HEK293T (cell line): Measurements from ENCODE around the gene STAT6.

ENCODE experiments used
- CTCF ChIA-PET: fragments of 350-600 bp; formaldehyde crosslinking; extraction: SDS; loops from one replicate; lab custom pipeline; 2021; ENCODE audit warnings: antibody characterized with exemption, inconsistent platforms; lab: Yijun Ruan, JAX
- POLR2A ChIA-PET: fragments of 350-600 bp; formaldehyde crosslinking; extraction: SDS; loops from one replicate; lab custom pipeline; 2020; ENCODE audit warnings: antibody characterized with exemption, inconsistent platforms; lab: Yijun Ruan, JAX
- DNase-seq: peaks from one replicate; pipeline ENCODE4 v3.0.0; 2012; ENCODE audit warnings: mixed read lengths; ENCODE audit errors: extremely low spot score
- ARNT ChIP-seq: fragments of 450-650 bp; IDR thresholded peaks from 2 replicates; pipeline ENCODE4 v1.6.1; 2017; ENCODE audit warnings: mild to moderate bottlenecking
- BHLHE40 ChIP-seq: fragments of 450-650 bp; IDR thresholded peaks from 2 replicates; pipeline ENCODE4 v1.6.1; 2016; ENCODE audit warnings: mild to moderate bottlenecking, moderate library complexity, borderline replicate concordance
- CTBP1 ChIP-seq: fragments of 450-650 bp; IDR thresholded peaks from 2 replicates; pipeline ENCODE4 v1.6.1; 2016; ENCODE audit warnings: borderline replicate concordance
- ELF4 ChIP-seq: fragments of 450-650 bp; IDR thresholded peaks from 2 replicates; pipeline ENCODE4 v1.6.1; 2017; ENCODE audit warnings: antibody characterized with exemption
- FOXA1 ChIP-seq: fragments of 450-650 bp; IDR thresholded peaks from 2 replicates; pipeline ENCODE4 v1.6.1; 2016; ENCODE audit warnings: mild to moderate bottlenecking
- FOXK2 ChIP-seq: fragments of 450-650 bp; IDR thresholded peaks from 2 replicates; pipeline ENCODE4 v1.6.1; 2016; ENCODE audit warnings: mild to moderate bottlenecking
- FOXM1 ChIP-seq: fragments of 450-650 bp; IDR thresholded peaks from 2 replicates; pipeline ENCODE4 v1.6.1; 2017; ENCODE audit warnings: mild to moderate bottlenecking, borderline replicate concordance
- HDGF ChIP-seq: fragments of 450-650 bp; IDR thresholded peaks from 2 replicates; pipeline ENCODE4 v1.6.1; 2017; ENCODE audit warnings: antibody characterized with exemption, borderline replicate concordance
- L3MBTL2 ChIP-seq: fragments of 450-650 bp; conservative IDR thresholded peaks from 2 replicates; pipeline ENCODE4 v1.6.1; 2016; ENCODE audit warnings: mild to moderate bottlenecking
- LEF1 ChIP-seq: fragments of 450-650 bp; IDR thresholded peaks from 2 replicates; pipeline ENCODE4 v1.6.1; 2017; ENCODE audit warnings: mild to moderate bottlenecking, borderline replicate concordance
- NFRKB ChIP-seq: fragments of 450-650 bp; IDR thresholded peaks from 2 replicates; pipeline ENCODE4 v1.6.1; 2016; ENCODE audit warnings: mild to moderate bottlenecking, moderate library complexity
- SP1 ChIP-seq: fragments of 450-650 bp; IDR thresholded peaks from 2 replicates; pipeline ENCODE4 v1.6.1; 2017
- SUZ12 ChIP-seq: fragments of 450-650 bp; IDR thresholded peaks from 2 replicates; pipeline ENCODE4 v1.6.1; 2016; ENCODE audit warnings: mild to moderate bottlenecking
- TARDBP ChIP-seq: fragments of 450-650 bp; IDR thresholded peaks from 2 replicates; pipeline ENCODE4 v1.6.1; 2016
- ZNF384 ChIP-seq: fragments of 450-650 bp; IDR thresholded peaks from 2 replicates; pipeline ENCODE4 v1.6.1; 2016
- TF ChIP-seq, protein P1 (sequence below): fragments of 450-650 bp; IDR thresholded peaks from 2 replicates; pipeline ENCODE4 v1.6.1; 2016

The STAT6 gene

DNA sequence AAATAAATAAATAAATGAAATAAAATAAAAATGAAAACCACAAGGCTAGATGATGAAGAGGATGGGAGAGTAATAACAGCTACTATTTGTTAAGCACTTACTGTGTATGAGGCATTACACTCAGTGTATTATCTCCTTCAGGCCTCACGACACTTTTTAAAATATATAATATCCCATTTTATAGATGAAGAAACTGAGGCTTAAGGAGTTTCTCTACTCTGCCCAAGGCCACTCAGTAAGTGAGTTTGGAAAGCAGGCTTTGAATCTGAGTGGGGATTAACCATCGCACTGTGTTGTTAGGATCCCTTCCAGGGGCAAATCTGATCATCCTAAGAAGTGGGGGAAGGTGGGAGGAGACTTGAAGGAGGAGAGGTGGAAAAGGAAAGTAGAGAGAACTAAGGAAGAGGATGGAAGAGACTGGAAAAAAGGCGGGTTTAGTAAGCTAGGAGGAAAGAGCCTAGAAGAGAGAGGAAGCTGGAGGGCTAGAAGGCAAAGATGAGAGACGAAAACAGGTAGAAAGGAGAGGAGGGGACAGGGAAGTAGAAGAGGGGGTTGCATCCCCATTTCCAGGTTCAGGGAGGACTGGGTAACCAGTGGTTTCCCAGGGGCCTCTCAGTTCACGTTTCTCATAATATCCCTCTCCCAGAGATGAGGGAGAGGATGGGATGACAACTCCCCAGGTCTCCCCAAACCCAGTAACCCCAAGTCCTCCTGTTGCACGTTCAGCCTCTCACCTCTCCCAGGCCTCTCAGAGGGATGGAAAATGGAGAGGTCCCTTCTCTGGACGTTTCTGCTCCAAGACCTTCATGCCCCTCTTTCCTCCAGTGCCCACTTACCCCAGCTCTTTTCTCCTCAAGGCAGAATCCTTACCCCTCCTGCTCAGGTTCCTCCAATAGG, 1.7 kb downstream of the STAT6 start:
- TF ChIP-seq FOXM1 (no peak), LEF1 (no peak), ELF4 (no peak), ZNF384 (no peak), NFRKB (no peak), FOXK2 (no peak), L3MBTL2 (no peak), CTBP1 (no peak), BHLHE40 (no peak), HDGF (no peak), ARNT (no peak), SP1 (no peak), SUZ12 (no peak), FOXA1 (no peak), TARDBP (no peak)
- TF ChIP-seq, protein P1, sequence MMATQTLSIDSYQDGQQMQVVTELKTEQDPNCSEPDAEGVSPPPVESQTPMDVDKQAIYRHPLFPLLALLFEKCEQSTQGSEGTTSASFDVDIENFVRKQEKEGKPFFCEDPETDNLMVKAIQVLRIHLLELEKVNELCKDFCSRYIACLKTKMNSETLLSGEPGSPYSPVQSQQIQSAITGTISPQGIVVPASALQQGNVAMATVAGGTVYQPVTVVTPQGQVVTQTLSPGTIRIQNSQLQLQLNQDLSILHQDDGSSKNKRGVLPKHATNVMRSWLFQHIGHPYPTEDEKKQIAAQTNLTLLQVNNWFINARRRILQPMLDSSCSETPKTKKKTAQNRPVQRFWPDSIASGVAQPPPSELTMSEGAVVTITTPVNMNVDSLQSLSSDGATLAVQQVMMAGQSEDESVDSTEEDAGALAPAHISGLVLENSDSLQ = no peak
- ChIA-PET CTCF (interaction anchor here (0.6 to 3.8 kb wide), 3 partner anchors 11 to 107 kb away, joined by 3 to 17 read pairs (median 5); no protein-coding TSS in a partner anchor), POLR2A (interaction anchor here (1.0 kb wide), 1 partner anchor 357 kb away, joined by 3 read pairs; the partner anchor contains the start of gene PRIM1)
- no peak for DNase-seq

DNA sequence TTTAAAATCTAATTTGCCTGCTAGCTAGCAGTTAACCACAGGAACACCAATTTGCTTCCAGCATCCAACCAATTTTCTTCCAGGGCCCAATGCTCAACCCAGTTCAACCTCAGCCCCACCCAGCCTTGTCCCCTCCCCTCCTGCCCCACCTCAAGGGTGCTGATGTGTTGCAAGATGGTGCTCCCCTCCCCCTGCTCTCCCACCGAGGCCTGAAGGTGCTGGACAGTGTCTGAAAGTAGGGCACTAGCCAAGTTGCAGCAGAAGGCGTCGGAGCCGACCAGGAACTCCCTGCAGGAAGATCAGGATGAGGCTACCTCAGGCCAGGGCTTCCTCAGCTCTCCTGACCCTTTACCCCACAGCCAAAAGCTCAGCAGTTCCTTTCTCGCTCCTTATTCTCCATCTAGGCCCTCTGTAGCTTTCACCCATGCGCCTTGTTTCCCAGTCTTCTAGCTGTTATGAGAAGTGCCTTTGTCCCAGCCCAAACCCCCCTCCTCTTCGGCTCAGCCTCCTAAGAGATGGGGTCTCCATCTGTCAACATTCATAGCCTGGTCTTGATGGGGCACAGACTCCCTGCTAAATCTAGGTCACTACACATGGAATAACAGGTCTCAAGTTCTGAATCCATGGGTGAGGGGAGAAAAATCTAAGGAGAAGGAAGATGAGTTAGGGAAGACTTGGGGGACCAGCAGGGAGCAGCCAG, 3.6 kb downstream of the STAT6 start:
- CTCF ChIA-PET = no interaction called here
- no peak for TF ChIP-seq FOXM1
- no peak for TF ChIP-seq CTBP1
- TF ChIP-seq ZNF384 = no peak
- no peak for TF ChIP-seq TARDBP
- TF ChIP-seq ARNT = no peak
- TF ChIP-seq SUZ12 = no peak
- no peak for TF ChIP-seq FOXK2
- TF ChIP-seq NFRKB = no peak
- TF ChIP-seq LEF1 = no peak
- TF ChIP-seq, protein P1 = no peak
- no peak for TF ChIP-seq FOXA1
- no peak for TF ChIP-seq L3MBTL2
- TF ChIP-seq HDGF = no peak
- no peak for TF ChIP-seq SP1
- no peak for TF ChIP-seq ELF4
- POLR2A ChIA-PET = interaction anchor here (1.5 kb wide), 1 partner anchor 12 kb away, joined by 4 read pairs; no protein-coding TSS in a partner anchor

DNA sequence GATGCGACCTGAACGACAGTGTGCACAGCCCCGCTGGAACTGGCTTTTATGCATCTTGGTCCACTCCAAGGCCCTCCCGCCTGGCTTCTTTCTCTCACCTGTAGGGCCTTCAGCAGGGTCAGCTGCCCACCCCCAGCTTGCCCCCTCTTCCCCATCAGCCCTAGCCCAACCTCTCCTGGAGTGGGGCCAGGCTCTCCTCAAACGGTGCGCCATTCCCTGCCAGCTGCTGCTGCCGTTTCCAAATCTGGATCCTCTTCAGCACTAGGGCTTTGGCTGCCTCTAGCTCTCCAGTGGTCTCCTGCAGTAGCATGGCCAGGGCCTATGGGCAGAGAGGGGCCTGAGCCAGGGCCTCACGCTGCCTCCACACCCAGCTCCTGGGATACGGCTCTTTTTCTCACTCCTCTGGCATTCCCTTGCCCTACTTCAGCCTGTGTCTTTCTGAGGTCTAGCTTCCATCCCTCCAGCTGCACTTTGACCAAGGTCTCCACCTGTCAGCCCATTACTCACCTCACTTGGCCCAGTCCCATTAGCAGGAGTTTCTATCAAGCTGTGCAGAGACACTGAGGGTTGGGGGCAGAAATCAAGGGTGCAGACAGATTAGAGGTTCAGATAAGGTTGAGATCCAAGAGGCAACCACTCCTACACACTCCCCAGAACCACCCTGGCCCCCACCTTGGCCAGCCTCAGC, 5.0 kb downstream of the STAT6 start:
- ChIA-PET POLR2A (interaction anchor here (1.5 kb wide), 1 partner anchor 10 kb away, joined by 4 read pairs; no protein-coding TSS in a partner anchor), CTCF (interaction anchor here (0.9 kb wide), 1 partner anchor 37 kb away, joined by 3 read pairs; no protein-coding TSS in a partner anchor)
- no peak for DNase-seq
- TF ChIP-seq FOXA1 (no peak), ELF4 (no peak), TARDBP (no peak), HDGF (no peak), ZNF384 (no peak), LEF1 (no peak), FOXK2 (no peak), L3MBTL2 (no peak), FOXM1 (no peak), SP1 (no peak), ARNT (no peak), BHLHE40 (no peak), CTBP1 (no peak), NFRKB (no peak), SUZ12 (no peak)
- TF ChIP-seq, protein P1 = no peak

More for the DNA sequence above, 3.6 kb downstream of the STAT6 start:
- DNase-seq = no peak

DNA sequence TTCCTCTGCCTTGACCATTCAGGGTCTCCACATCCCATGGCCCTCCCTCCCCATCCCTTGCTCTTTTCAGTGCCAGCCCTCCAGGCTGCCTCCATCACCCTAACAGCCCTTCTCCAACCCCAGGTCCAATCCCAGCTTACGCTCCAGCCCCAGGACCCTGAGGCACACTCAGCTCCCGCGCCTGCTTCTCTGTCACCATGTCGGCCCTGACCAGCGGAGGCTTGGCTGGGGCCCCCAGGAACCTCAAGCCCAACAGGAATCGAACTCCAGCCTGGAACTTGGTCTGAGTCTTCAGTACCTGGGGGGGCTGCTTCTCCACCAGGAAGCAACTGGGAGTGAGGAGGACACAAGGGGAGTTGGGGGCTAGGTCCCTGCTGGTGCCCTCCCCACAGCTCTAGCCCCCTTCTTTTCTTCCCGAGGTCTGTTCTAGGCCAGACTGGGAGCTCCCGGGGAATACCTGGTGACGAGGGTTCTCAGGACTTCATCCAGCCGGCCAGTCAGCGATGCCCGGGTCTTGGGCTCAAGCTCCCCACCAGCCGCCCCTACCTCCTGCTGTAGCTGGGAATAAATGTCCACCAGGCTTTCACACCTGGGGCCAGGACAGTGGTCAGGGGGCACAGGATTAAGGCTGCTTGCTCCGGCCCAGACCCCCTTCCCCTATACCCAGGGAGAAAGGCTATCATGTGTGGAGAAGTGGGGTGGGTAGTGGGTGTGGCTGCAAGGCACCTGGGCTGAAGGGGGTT, 6.0 kb downstream of the STAT6 start:
- CTCF ChIA-PET = interaction anchor here (1.0 kb wide), 1 partner anchor 43 kb away, joined by 3 read pairs; no protein-coding TSS in a partner anchor
- POLR2A ChIA-PET = no interaction called here
- DNase-seq = no peak
- no peak for TF ChIP-seq ZNF384
- no peak for TF ChIP-seq FOXM1
- TF ChIP-seq, protein P1 = no peak
- TF ChIP-seq SUZ12 = no peak
- TF ChIP-seq HDGF = no peak
- no peak for TF ChIP-seq FOXA1
- TF ChIP-seq ARNT = no peak
- TF ChIP-seq BHLHE40 = no peak
- TF ChIP-seq LEF1 = no peak
- TF ChIP-seq SP1 = no peak
- TF ChIP-seq L3MBTL2 = no peak
- TF ChIP-seq FOXK2 = no peak
- TF ChIP-seq CTBP1 = no peak
- no peak for TF ChIP-seq NFRKB
- TF ChIP-seq TARDBP = no peak
- no peak for TF ChIP-seq ELF4
